ENCODE data around the gene FTCD.
"Not testable (repeated sequence)": the region's sequence is repeated elsewhere in the genome, so short reads cannot be mapped to it uniquely, and the experiment has no call there.

FTCD gene

GRCh38 chr21:46170436-46171193 lies 15.2 kb upstream of the FTCD start:
- FAIRE-seq: not testable (repeated sequence)

- no peak for FAIRE-seq
These were observed 13.4 kb upstream of the FTCD start for GRCh38 chr21:46168659-46169386.

GRCh38 chr21:46168238-46168637 lies 12.9 kb upstream of the FTCD start:
- FAIRE-seq: no peak

- no peak for FAIRE-seq
These were observed 9.7 kb upstream of the FTCD start for GRCh38 chr21:46165098-46165497.

- FAIRE-seq: no peak
These were observed 8.0 kb upstream of the FTCD start for GRCh38 chr21:46163380-46163779.

GRCh38 chr21:46161633-46162592 lies 6.5 kb upstream of the FTCD start:
- no peak for FAIRE-seq

- FAIRE-seq: no peak
These were observed 5.7 kb upstream of the FTCD start for GRCh38 chr21:46160907-46161632.

- no peak for FAIRE-seq
These were observed 5.2 kb upstream of the FTCD start for GRCh38 chr21:46160657-46160906.

GRCh38 chr21:46159841-46160656 lies 4.7 kb upstream of the FTCD start:
- FAIRE-seq: no peak

GRCh38 chr21:46159390-46159789 lies 4.0 kb upstream of the FTCD start:
- no peak for FAIRE-seq

GRCh38 chr21:46158666-46159300 lies 3.4 kb upstream of the FTCD start:
- no peak for FAIRE-seq

GRCh38 chr21:46157987-46158451 lies 2.6 kb upstream of the FTCD start:
- no peak for FAIRE-seq

GRCh38 chr21:46157396-46157986 lies 2.1 kb upstream of the FTCD start:
- no peak for FAIRE-seq

- no peak for FAIRE-seq
These were observed 1.3 kb upstream of the FTCD start for GRCh38 chr21:46156678-46157077.

GRCh38 chr21:46156378-46156645 lies 933 bp upstream of the FTCD start:
- no peak for FAIRE-seq

GRCh38 chr21:46154955-46155513 lies 345 bp downstream of the FTCD start:
- no peak for FAIRE-seq

GRCh38 chr21:46154155-46154954 lies 1.0 kb downstream of the FTCD start:
- FAIRE-seq: no peak

GRCh38 chr21:46153247-46154154 lies 1.9 kb downstream of the FTCD start:
- no peak for FAIRE-seq

- FAIRE-seq: no peak
These were observed 2.5 kb downstream of the FTCD start for GRCh38 chr21:46152927-46153246.
